T-helper 9 cell (primary cell): ENCODE data around the gene FBXL16.

ENCODE experiments used
- DNase-seq: peaks from one replicate; pipeline ENCODE4 v3.0.0-alpha.2; 2020

The FBXL16 gene

DNA sequence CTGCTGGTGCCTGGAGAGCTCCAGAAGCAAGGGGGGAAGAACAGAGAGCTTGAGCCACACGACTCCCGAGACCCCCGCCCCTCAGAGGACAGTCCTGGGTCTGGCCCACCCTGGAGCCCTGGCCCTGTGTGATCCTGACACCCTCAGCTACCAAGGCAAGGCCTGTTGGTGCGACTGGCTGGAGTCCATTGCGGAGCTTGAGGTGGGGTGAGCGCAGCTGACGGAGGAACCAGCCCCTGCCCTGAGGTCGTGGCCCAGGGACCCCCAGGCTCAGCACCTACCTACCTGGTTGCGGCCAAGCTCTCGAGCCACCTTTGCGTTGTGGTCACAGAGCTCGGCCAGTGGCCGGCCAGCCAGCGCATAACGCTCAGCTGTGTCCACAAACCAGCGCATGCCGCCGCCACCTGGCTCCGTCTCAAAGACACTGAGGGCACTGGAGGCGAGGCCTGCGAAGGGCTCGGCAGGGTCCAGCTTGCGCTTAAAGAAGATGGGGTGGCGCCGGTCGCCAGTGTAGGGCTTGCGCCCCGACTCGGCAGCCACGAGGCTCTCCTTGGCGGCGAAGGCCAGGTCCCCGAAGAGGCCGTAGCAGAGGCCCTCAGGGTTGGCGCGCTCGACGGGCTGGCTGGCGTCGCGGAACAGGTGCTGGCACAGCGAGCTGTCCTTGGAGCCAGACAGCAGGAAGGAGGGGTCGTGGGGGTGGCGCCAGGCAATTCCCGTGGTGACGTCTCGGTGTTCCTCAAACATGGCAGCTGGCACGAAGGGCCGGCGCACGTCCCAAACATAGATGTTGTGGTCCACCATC lies 18.9 kb downstream of the FBXL16 start:
- DNase-seq = no peak

- no peak for DNase-seq
These were observed 19.6 kb downstream of the FBXL16 start for GRCh38 chr16:685967-686366.

DNA sequence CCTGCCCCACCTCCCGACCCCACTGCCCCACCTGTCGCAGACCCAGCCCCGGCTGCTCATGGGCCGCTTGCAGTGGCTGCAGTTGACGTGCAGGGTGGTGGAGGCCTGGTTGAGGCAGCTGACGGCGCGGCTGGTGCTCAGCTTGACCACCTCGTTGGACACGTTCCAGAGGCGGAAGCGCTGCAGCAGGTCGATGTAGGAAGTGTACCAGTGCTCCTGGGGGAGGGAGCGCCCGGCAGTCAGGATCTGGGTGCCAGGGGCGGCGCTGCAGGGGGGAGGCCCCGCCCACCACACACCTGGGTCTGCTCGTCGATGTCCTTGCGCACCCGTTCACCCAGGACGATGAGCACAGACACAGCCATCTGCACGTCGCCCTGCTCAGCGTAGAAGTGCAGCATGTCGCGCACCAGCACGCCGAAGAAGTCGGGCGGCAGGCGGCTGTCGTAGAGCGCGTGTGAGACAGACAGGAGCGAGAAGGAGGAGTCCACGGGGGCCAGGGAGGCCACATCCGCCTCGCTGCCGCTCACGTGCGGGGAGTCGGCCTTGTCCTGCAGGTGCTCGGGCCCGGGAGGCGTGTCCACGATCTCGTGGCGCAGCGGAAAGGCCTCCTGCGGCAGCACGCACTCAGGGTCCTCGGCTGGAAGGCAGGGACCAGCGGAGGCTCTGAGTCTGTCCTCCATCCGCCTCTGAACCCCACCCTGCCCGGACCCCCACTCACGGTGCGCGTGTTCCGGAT lies 20.5 kb downstream of the FBXL16 start:
- DNase-seq = no peak

- peak; percentile 94 for DNase-seq
These were observed 21.4 kb downstream of the FBXL16 start, which contains the start of gene JMJD8 for GRCh38 chr16:684071-684794. Gene JMJD8 (minus strand): TSS chr16:684334. CDS start chr16:684319, 15 bp downstream.

- no peak for DNase-seq
These were observed 22.1 kb downstream of the FBXL16 start for GRCh38 chr16:683396-684070.

- DNase-seq = no peak
These were observed 22.9 kb downstream of the FBXL16 start for GRCh38 chr16:682493-683395.

DNA sequence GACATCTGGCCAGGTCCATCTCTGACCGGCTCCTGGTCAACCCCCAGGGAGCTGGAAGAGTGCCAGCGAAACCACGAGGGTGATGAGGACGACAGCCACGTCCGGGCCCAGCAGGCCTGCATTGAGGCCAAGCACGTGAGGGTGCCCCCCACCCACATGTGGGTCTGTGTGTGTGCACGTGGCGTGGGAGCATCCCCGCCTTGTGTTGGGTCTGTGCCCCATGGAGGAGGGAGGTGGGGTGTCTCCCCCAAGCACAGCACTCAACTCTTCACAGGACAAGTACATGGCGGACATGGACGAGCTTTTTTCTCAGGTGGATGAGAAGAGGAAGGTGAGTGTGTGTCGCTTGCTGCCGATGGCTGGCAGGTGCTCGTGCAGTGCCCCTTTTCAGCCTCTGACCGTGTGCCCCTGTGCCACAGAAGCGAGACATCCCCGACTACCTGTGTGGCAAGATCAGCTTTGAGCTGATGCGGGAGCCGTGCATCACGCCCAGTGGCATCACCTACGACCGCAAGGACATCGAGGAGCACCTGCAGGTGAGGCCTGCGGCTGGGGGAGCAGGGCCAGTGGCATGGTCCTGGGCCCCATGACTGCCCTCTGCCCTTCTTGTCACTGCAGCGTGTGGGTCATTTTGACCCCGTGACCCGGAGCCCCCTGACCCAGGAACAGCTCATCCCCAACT lies 23.7 kb downstream of the FBXL16 start:
- DNase-seq = no peak

GRCh38 chr16:680967-681745 lies 24.4 kb downstream of the FBXL16 start:
- no peak for DNase-seq

- DNase-seq = no peak
These were observed 25.0 kb downstream of the FBXL16 start for GRCh38 chr16:680625-680945.

- DNase-seq = peak; percentile 91
These were observed 25.6 kb downstream of the FBXL16 start, which contains the start of gene STUB1 for GRCh38 chr16:679814-680624. Gene STUB1 (plus strand): TSS chr16:680410. CDS start chr16:680526, 116 bp downstream.

DNA sequence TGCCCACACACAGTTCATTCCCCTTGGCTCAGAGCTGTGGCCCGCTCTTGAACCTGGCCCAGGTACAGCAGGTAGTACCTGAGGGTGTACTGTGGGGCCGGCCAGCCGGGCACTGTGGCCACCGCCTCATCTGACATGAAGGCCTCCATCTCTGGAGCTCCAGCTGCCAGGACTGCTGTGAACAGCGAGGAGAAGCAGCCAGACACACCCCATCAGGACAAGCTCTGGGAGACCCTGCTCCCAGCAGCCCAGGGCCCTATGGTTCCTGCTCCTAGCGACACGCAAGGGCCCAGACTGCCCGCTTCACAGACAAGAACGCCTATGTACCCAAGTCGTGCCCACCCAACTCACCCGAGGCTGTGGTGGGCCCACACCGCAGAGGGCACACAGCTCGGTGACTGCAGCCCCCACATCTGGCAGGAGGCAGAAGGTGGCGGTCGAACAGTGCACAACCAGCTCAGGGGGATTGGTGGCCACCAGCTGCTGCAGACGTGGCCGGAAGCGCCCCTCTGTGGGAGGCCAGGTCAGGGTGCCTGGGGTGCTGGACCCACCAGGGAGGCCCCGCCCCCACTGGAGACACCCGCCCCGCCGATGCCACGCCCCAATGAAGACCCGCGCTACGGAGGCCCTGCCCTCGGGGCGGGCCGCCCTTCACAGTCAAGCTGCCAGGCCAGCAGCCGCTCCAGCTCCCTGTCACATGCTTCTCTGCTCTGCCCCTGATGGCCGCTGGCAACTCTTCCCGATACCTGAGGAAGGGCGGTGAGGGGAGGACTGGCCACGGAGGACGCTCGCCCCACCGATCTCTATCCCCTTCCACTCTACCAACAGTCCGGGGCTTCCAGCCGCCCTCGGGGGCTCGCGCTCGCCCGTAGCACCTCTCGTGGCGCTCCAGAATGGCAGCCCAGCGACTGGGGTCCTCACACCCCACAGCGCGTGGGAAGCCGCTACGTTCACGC lies 26.5 kb downstream of the FBXL16 start:
- DNase-seq = peak; percentile 42

DNA sequence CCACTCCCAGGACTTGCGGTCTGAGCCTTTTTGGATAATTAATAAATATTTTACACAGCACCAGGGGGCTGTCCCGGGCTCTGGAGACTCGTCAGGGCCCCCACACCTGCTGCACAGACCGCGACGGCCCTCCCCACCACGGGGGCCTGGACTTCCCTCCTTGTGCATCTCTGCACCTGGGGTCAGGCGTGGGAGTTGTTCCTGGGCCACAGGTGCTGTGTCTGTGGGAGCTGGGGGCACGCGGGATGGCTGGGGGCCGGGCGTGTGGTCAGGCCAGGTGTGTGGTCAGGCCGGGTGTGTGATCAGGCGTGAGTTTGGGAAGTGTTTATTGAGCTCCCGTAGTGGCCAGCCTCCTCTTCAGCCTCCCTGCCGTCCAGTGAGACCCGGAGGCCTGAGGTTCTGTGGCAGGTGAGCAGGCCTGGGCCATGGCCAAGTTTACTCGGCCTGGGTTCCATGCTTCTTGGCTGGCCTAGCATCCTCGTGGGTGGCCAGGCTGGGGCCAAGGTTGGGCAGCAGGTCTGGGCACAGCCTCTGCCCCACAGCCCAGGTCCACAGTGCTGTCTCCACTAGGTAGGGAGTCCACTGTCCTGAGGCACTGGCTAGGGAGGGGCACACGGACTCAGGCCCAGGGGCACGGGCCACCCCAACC lies 27.3 kb downstream of the FBXL16 start:
- no peak for DNase-seq

- no peak for DNase-seq
These were observed 28.0 kb downstream of the FBXL16 start for GRCh38 chr16:677316-678190.

GRCh38 chr16:676913-677312 lies 28.7 kb downstream of the FBXL16 start:
- DNase-seq = no peak

- DNase-seq = no peak
These were observed 29.1 kb downstream of the FBXL16 start for GRCh38 chr16:676565-676902.

DNA sequence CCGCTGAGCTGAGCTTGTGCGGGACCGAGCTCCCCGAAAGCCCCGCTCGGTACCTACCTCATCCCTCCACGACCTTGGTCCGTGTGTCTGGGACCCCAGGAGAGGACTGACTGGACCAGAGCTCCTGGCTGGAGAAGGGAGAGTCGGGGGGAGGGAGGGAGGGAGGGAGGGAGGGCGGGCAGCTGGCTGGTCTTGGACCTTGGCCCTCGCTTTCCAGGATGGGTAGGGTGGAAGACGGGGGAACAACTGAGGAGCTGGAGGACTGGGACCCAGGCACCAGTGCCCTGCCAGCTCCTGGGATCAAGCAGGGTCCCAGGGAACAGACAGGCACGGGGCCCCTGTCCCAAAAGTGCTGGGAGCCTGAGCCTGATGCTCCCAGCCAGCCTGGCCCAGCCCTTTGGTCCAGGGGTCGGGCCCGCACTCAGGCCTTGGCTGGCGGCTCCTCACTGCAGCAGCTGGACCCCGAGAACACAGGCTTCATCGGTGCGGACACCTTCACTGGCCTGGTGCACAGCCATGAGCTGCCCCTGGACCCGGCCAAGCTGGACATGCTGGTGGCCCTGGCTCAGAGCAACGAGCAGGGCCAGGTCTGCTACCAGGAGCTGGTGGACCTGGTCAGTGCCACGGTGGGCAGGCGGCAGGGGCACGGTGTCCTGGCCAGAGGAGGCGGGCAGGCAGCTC lies 29.6 kb downstream of the FBXL16 start:
- DNase-seq = no peak
